ENCODE data around the gene GARIN1A. TPM values are rescaled to one million over a fixed set of nuclear protein-coding genes. Genes with fewer than 3 reads are reported as not detected.

GARIN1A gene
- total RNA-seq, 4 donors from 2014 or later, result 0.19 to 0.38 (median 0.35) TPM; not detected in 1

GRCh38 chr7:128708824-128709223 is 36.7 kb downstream of the GARIN1A start:
- intact Hi-C loops (cut with DNase I), result no loop called here
- no peak overlapping the region for H3K27ac ChIP-seq
- no peak for DNase-seq
- H3K9me3 ChIP-seq, result no peaks in the 10 kb centered on the region
- no peak for TF ChIP-seq POLR2A (IDR thresholded peaks at IDR 0.05)
- TF ChIP-seq, protein P1, sequence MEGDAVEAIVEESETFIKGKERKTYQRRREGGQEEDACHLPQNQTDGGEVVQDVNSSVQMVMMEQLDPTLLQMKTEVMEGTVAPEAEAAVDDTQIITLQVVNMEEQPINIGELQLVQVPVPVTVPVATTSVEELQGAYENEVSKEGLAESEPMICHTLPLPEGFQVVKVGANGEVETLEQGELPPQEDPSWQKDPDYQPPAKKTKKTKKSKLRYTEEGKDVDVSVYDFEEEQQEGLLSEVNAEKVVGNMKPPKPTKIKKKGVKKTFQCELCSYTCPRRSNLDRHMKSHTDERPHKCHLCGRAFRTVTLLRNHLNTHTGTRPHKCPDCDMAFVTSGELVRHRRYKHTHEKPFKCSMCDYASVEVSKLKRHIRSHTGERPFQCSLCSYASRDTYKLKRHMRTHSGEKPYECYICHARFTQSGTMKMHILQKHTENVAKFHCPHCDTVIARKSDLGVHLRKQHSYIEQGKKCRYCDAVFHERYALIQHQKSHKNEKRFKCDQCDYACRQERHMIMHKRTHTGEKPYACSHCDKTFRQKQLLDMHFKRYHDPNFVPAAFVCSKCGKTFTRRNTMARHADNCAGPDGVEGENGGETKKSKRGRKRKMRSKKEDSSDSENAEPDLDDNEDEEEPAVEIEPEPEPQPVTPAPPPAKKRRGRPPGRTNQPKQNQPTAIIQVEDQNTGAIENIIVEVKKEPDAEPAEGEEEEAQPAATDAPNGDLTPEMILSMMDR (IDR thresholded peaks at IDR 0.05), result no peak
- no peaks in the 10 kb centered on the region for H3K4me1 ChIP-seq
- 68 to 83% methylated on average over 3 of the region's 3 CpGs for WGBS, 2 donors
- H3K36me3 ChIP-seq, result no peaks in the 10 kb centered on the region
- no peaks in the 10 kb centered on the region for H3K27me3 ChIP-seq
- H3K4me3 ChIP-seq, result no peak overlapping the region

DNA sequence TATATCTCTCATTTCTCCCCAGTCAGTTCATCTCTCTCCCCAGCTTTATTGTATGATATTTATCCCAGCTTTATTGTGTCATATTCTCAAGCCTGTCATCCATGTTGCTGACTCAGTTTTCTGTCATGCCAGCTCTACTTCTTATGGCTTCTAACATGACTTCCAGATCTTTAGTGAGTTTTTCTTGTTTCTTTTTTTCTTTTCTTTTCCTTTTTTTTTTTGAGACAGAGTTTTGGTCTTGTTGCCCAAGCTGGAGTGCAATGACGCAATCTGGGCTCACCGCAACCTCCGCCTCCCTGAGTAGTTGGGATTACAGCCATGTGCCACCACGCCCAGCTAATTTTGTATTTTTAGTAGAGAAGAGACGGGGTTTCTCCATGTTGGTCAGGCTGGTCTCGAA is 38.4 kb downstream of the GARIN1A start:
- Histone ChIP-seq H3K4me3 (no peak overlapping the region), H3K9me3 (no peaks in the 10 kb centered on the region), H3K27me3 (no peaks in the 10 kb centered on the region), H3K4me1 (no peaks in the 10 kb centered on the region), H3K36me3 (no peaks in the 10 kb centered on the region), H3K27ac (no peak overlapping the region)
- WGBS, 2 donors, result 45 to 52% methylated on average over 6 of the region's 6 CpGs
- no peak for DNase-seq
- TF ChIP-seq, protein P1 (IDR thresholded peaks at IDR 0.05), result no peak
- intact Hi-C loops (cut with DNase I), result no loop called here

DNA sequence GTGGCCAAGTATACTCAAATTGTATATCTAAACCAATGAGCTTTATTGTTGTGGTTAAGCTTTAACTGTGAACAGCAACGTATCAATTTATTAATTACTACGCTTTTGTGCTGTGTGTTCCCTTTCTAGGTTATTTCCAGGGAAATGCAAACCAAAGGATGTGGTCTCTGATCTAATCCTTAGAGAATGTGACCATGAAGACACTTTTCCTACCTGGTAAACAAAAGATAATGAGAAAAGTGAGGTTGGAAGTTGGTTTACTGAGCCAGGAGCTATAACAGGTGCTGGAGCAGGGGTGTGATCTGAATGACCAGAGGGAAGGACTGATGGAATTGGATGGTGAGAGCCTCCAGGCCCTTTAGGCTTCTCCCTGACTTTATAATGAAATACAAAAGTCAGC is 41.7 kb downstream of the GARIN1A start:
- Histone ChIP-seq H3K4me3 (no peak overlapping the region), H3K27me3 (no peaks in the 10 kb centered on the region), H3K9me3 (no peaks in the 10 kb centered on the region), H3K4me1 (no peaks in the 10 kb centered on the region), H3K27ac (no peak overlapping the region), H3K36me3 (no peaks in the 10 kb centered on the region)
- TF ChIP-seq, protein P1 (IDR thresholded peaks at IDR 0.05), result no peak
- TF ChIP-seq POLR2A (IDR thresholded peaks at IDR 0.05), result no peak
- DNase-seq, result no peak
- intact Hi-C loops (cut with DNase I), result no loop called here
- WGBS, 2 donors, result 87 to 93% methylated on average over 2 of the region's 2 CpGs

DNA sequence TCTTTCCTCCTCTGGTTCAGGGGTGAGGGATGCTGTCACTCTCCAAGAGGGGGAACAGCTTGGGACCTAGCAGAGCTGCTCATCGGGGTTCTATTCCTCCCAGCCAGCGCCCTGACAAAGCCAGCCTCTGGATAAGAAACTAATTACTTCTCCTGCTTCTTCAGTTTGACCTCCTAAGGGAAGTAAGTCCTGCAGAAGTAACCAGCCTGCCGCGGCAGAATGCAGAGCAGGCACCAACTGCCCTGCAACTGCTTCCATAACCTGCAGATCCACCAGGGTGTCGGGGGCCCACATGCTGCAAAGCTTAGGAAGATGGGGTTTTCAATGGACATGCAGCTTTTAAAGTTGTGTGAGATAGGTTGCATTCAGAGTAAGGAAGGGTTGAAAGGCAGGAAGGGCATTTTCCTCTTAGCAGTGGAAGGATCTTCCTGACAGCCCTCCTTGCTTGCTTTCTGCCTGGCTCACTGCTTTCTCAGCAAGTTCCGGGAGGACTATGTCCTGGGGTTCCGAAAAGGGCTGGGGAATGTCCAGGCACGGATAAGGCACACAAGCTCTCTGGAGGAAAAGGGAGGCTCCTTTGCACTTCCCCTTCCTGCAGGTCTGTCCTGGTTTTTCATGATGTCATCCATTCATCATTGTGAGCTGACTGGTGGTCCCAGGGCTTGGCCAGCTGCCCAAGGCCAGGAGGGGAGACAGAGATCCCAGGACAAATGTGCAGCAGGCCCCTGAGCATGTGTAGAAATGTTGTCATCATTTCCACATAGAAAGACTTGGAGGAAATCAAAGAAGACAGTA is 42.8 kb downstream of the GARIN1A start:
- intact Hi-C loops (cut with DNase I), result no loop called here
- no peak for DNase-seq

DNA sequence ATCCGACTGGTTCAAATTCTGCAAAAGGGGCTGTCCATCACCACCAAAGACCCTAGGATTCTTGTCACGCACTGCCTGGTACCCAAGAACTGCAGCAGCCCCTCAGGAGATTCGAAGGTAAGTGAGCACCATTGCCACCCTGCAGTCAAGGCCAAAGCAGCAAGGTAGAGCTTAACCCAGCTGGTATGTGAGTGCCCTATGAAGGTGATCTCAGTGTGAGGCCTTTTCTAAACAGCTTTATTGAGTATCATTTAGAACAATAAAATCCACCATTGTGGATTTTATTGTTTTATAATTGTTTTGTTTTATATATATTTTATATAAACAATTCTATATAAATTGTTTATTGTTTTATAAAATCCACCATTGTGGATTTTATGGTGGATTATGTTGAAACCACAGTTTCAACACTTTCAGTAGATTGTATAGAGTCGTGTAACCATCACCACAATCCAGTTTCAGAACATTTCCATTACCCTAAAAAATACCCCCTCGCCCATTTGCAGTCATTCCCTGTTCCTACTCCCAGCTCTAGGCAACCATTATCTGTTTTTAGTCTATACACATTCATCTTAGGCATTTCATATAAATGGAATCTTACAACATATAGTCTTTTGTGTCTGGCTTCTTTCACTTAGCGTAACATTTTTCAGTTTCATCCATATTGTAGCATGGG is 47.0 kb downstream of the GARIN1A start:
- Histone ChIP-seq H3K4me3 (no peak overlapping the region), H3K36me3 (no peaks in the 10 kb centered on the region), H3K4me1 (no peaks in the 10 kb centered on the region), H3K9me3 (no peaks in the 10 kb centered on the region), H3K27ac (no peak overlapping the region), H3K27me3 (peaks cover 0 to 6% (median 0%) of the 10 kb centered on the region in 4 donors)
- no peak for DNase-seq
- WGBS, 2 donors, result 84 to 88% methylated on average over 6 of the region's 6 CpGs
- intact Hi-C loops (cut with DNase I), result no loop called here
- TF ChIP-seq, protein P1 (IDR thresholded peaks at IDR 0.05), result no peak
- no peak for TF ChIP-seq POLR2A (IDR thresholded peaks at IDR 0.05)

More for the DNA sequence above, 42.8 kb downstream of the GARIN1A start:
- Histone ChIP-seq H3K27me3 (no peaks in the 10 kb centered on the region), H3K36me3 (no peaks in the 10 kb centered on the region), H3K9me3 (no peaks in the 10 kb centered on the region), H3K27ac (no peak overlapping the region), H3K4me1 (no peaks in the 10 kb centered on the region), H3K4me3 (no peak overlapping the region)
- 55 to 69% methylated on average over 4 to 5 of the region's 8 CpGs for WGBS, 2 donors
- TF ChIP-seq, protein P1 (IDR thresholded peaks at IDR 0.05), result no peak
- no peak for TF ChIP-seq POLR2A (IDR thresholded peaks at IDR 0.05)
